CD4-positive, alpha-beta T cell treated with Interleukin-6 for 4 hours (primary cell): ENCODE data around the gene SASH1.
A peak's percentile ranks its signal among the peaks of the same experiment; 100 is the strongest.

ENCODE experiments used
- DNase-seq: peaks from one replicate; pipeline ENCODE4 v3.0.0-alpha.2; 2020; ENCODE audit warnings: mixed read lengths

The SASH1 gene

DNA sequence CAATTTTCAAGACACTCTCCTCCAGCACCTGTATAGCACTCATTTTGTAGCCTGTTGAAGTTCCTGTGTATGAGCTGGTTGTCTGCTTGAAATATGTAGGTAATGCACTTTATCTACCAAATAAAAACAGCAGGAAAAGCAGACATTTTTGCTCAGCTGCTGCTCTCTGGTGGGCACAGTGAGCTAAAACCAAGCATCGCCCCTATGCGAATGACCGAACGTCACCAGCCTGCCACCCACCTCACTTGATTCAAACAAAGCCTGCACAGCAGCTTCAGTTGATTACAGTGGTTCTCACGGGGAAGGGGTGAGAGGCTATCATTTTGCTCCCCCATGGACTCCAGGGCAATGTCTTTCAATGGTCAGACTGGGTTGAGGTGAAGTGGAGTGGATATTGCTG is 185.7 kb downstream of the SASH1 start:
- no peak for DNase-seq

- DNase-seq = no peak
Measured at GRCh38 chr6:148529010-148529409, 186.4 kb downstream of the SASH1 start.

DNA sequence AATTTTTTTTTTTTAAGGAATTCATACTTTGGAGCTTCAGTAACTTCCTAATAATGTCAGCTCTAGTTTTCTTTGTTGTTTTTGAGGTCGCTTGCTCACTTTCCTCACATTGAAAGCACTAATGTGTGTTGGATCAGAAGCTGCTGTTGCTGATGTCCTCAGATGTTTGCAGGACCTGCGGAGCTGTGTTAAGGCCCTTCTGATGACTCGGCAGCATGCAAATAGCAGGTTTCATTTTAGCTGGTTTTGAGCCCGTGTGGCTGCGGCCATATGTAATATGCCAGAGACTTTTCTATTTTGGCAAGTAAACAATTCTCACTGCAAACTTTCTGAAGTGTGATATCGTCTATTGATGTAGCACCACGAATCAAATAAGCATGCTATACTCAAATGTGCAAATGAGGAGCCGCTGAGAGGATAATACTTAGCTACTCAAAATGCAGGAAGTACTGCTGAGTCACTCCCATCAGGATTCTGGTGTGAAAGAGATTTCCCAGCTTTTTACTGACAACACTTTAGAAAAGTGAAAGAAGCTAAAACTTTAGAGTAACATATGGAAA is 187.8 kb downstream of the SASH1 start:
- no peak for DNase-seq

DNA sequence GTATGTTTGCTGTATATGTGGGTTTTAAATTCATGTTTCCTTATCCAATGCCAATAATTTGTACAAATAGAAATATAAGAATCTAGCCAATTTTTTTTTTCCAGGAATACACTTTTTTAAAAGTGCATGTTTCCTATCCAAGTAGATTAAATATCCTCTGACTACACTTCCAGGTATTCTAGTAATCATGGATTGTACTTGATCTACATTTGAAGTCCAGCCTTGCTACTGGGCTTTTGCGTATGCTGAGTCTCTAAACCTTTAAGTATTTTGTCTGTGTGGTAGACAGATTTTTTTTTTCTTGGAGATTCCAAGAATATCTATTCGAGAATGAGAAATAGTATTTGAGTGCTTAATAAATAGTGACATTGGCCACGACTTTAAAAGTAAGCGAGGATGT is 188.3 kb downstream of the SASH1 start:
- DNase-seq = no peak

DNA sequence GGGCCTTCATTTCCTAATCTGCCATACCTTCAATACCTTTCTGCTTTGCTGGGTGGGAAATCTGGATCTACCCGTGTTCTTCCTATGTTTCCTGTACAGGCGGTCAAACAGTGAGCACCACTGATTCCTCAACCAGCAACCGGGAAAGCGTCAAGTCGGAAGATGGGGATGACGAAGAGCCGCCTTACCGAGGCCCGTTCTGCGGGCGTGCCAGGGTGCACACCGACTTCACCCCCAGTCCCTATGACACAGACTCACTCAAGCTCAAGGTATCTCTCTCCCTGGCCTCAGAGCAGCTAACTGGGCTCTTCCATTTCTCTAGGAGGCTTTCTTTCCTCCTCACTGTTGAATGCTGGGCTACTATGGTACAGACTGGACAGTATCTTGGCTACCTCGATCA is 190.1 kb downstream of the SASH1 start:
- DNase-seq = no peak

GRCh38 chr6:148533309-148534107 is 190.9 kb downstream of the SASH1 start:
- DNase-seq = no peak

- DNase-seq = no peak
Measured at GRCh38 chr6:148534871-148535270, 192.2 kb downstream of the SASH1 start.

- no peak for DNase-seq
Measured at GRCh38 chr6:148535381-148535780, 192.7 kb downstream of the SASH1 start.

- no peak for DNase-seq
Measured at GRCh38 chr6:148535976-148536375, 193.3 kb downstream of the SASH1 start.

GRCh38 chr6:148538261-148539190 is 195.9 kb downstream of the SASH1 start:
- no peak for DNase-seq

DNA sequence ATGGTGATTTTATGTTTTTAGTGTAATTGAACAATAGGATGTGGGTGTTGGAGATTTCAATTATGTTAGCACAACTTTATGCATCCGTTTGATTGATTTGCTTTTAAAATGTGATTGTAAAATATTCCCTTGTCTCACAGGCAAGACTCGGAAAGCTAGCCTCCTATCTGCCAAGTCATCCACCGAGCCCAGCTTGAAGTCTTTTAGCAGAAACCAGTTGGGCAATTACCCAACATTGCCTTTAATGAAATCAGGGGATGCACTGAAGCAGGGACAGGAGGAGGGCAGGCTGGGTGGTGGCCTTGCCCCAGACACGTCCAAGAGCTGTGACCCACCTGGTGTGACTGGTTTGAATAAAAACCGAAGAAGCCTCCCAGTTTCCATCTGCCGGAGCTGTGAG is 200.9 kb downstream of the SASH1 start:
- no peak for DNase-seq

GRCh38 chr6:148544421-148544820 is 201.8 kb downstream of the SASH1 start:
- DNase-seq = no peak

- no peak for DNase-seq
Measured at GRCh38 chr6:148545901-148546300, 203.3 kb downstream of the SASH1 start.

- DNase-seq = no peak
Measured at GRCh38 chr6:148547110-148547509, 204.5 kb downstream of the SASH1 start.

DNA sequence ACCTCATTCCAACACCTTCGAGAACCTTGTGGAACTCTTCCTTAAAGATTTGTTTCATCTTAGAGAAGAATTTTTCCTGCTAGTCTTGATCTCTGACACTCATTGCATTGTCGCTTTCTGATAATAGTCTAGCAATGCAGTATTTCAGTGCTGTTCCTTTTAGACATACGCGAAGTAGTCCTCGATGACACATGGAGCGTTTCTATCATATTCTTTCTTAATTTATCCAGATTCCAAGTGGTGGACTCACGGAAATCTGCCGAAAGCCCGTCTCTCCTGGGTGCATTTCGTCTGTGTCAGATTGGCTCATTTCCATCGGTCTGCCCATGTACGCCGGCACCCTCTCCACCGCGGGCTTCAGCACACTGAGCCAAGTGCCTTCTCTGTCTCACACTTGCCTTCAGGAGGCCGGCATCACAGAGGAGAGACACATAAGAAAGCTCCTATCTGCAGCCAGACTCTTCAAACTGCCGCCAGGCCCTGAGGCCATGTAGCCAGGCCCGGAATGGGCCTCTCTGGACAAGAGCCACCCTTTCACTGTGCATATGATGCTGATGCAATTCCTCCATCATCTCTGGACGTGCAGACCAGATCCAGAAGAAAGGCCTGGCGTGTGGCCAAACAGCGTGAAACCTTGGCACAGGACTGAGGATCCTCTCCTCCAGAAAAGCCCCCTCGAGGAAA is 205.6 kb downstream of the SASH1 start:
- no peak for DNase-seq

- no peak for DNase-seq
Measured at GRCh38 chr6:148548749-148549140, 206.1 kb downstream of the SASH1 start.

- no peak for DNase-seq
Measured at GRCh38 chr6:148550569-148550968, 207.9 kb downstream of the SASH1 start.

DNA sequence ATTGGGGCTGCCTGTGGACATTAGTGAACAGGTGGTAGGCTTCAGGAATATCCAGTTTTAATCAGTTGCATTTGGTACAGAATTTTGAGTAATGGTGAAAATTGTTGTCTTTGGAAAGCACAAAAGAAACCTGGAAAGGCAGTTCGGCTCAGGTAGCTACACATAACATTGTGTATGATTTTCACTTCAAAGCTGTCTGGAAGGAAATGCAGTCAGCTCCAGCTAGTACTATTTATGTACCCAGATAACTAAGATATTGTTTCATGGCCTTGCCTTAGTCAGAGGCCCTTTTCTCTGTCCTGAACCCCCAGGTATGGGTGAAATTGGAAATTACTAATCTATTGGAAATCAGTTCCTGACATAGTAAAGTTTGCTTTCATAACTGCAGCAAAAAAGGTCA is 208.6 kb downstream of the SASH1 start:
- no peak for DNase-seq

DNA sequence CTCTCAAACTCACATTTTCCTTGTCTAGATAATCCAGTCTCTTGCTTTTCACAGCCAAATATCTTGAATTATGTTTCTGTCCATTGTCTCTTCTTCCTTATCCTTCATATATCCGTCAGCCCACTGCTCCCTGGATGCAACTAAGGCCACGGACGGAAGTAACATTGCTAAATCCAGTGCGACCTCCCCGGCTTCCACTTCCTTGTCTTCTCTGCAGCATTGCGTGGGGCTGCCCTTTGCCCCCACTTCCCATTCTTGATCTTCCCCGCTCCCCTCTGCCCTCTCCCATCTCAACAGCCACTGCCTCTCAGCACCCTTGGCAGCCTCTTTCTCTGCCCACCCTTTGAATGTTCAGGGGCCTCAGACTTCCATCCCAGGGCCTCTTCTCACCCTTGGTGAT is 213.8 kb downstream of the SASH1 start:
- DNase-seq = no peak

DNA sequence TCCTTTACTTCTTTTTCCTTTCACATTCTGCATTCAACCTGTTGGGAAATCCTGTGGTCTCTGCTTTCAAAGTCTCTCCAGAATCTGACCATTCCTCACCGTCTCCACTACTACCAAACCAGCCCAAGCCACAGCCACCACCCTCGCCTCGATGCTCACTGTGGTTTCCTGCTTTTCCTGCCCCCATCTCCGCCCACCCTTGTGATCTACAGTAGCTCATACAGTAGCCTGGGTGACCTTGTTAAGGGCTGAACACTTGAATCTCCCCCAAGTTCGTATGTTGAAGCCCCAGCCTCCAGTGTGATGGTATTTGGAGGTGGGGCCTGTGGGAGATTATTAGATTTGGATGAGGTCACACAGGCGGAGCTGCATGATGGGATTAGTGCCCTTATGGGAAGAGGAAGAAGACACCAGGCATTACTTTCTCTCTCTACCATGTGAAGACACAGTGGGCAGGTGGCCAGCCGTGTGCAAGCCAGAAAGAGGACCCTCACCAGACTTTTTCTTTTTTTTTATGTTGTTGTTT is 215.2 kb downstream of the SASH1 start:
- DNase-seq = no peak

GRCh38 chr6:148559848-148560433 is 217.3 kb downstream of the SASH1 start:
- peak; percentile 68 for DNase-seq

DNA sequence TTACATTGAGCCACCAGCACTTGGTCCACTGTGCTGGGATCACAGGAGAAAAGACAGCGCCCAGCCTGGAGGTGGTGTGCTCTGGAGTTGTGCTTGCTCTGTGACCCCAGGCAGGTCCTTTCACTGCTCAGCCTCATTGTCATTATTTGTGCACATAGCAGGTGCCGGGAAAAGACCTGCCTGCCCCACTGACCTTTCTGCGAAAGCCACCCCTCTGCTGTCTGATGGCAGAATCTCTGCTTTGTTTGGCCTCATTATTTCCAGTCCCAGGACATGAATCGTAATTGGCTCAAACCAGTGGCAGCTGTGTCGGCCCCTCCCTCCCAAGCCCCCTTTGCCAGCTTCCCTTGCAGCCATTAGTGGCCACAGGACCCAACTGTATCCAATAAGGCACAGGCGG is 219.0 kb downstream of the SASH1 start:
- no peak for DNase-seq
